HG02610 (cell line): Measurements from ENCODE around the gene C10orf105.

Experiments
- ATAC-seq: cut with Tn5 transposase; IDR thresholded peaks from one replicate; pipeline ENCODE4 v1.9.1; 2021; ENCODE audit warnings: mild to moderate bottlenecking, moderate library complexity; ENCODE audit not compliant: unreplicated experiment

The C10orf105 gene

DNA sequence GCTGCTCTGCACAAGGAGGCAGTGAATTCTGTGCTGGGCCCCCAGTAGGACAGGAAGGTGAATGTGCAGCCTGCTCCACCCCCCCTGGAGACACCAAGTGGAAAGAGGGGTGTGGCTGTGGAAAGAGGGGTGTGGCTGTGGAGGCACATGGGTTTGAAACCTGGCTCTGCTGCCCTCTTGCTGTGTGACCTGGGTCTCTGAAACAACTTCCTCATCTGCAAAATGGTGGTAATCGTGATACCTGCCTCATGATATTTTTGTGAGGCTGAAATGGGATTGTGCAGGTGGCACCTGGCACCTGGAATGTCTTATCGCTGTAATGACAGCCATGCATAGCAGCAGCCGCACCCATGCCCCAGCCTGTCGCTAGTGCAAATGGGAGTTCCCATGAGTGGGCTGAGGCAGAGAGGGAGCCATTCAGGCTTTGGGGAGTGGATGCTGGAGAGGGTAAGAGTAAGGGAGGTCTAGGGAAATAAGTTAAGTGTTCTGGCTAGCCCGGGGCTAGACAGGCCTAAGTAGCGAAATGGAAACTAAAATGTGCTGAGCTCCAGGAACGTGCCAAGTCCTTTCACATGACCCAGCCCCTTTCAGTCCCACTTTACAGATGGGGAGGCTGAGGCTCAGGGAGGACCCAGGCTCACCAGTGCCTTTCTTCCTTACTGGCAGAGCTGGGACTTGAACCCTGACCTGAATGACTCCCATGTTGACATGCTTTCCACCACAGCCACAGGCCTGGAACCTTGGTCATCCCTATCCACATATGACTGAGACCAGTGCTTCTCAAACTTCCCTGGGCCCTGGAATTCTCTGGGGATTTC, 35.0 kb downstream of the C10orf105 start:
- ATAC-seq: no peak

DNA sequence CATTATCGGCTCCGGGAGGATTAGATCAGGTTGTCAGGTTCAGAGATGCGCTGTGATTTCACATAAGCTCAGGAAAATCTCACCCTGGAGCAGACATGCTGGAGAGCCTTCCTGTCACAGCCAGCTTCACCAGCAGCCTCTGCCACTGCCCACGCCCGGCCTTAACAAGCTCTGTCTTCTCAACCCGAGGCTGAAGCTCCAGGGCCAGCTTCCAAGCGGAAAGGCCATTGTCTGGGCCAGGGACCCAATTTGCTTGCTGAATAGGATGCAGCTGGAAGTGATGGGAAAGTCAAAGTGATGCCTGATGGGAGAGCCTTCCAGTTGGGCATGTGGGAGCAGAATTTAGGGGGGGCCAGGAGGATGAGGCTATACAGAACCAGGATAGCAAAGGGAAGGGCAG, 36.3 kb downstream of the C10orf105 start:
- ATAC-seq: no peak

DNA sequence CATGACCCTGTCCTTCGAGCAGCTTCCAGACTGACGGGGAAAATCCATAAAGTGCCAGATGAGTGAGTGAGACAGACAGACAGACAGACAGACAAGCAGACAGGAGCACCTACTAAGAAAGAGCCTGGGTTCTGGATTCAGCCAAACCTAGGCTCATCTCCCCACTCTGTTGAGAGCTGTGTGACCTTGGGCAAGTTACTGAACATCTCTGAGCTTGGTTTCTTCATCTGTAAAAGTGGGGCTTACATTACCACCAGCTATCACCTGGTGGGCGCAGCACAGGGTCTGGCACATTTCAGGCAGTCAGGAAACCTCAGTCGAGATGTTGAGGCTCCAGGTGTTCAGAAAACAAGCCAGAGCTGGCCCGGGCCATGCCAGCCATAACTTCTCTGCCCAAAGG, 37.6 kb downstream of the C10orf105 start:
- ATAC-seq: no peak

DNA sequence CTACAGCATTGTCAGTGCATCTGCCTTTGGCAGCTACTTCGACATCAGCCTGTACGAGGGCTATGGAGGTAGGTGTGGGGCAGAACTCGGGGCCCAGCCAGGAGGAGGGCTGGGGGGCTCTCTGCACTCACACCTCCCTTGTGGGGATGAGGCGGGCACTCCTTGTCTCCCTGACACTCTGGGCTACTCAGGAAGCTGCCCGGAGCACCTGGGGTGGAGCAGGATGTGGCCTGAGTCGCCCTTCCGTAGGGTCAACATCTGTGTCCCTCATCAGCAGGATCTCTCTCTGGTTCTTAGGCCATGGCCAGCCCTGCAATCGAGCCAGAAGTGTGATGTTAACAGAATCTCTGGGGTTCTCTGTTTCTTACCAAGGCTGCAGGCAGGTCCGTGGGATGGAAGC, 40.2 kb downstream of the C10orf105 start:
- ATAC-seq: no peak

DNA sequence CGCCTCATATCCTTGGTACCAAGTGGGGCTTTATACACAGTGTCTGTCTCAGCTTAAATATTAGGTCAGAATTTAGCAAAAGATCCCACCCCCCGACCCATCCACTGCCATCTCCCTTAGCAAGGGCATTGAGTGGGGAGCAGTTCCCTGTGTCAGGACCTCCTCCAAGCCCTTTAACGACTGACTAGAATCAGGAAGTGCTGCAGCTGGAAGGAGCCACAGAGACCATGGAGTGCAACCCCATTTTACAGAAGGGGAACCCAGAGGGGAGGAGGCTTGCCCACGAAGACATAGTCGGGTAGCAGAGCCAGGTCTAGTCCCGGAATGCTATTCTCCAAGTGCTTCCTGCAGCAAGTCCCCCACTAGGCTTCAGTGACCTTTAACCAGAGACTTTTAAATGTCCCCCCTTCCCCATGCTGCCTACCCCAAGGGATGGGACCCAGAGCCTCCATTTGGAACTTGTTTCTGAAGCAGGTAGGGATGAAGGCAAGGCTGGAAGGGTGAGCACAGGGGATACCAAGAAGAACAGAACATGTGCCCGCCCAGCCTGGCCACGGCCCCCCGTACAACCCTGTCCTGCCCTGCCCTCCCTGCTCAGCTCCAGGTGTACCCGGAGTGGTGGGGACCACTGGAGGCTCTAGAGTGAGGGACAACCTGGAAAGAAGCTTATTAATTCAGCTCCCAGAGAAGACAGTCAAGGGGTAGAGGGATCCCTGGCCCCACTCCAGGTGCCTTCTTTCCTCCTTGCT, 41.3 kb downstream of the C10orf105 start:
- no peak for ATAC-seq

DNA sequence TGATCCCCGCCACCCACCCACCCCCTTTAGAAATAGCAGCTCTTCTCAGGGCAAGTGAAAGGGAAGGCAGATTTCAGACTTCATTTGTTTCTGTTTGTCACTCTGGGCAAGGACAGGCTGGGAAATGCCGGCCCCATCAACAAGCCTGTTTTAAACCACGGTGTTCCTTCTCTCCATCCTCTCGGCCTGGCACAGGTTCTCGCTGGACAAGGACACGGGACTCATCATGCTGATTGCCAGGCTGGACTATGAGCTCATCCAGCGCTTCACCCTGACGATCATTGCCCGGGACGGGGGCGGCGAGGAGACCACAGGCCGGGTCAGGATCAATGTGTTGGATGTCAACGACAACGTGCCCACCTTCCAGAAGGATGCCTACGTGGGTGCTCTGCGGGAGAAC, 42.3 kb downstream of the C10orf105 start:
- ATAC-seq: no peak

DNA sequence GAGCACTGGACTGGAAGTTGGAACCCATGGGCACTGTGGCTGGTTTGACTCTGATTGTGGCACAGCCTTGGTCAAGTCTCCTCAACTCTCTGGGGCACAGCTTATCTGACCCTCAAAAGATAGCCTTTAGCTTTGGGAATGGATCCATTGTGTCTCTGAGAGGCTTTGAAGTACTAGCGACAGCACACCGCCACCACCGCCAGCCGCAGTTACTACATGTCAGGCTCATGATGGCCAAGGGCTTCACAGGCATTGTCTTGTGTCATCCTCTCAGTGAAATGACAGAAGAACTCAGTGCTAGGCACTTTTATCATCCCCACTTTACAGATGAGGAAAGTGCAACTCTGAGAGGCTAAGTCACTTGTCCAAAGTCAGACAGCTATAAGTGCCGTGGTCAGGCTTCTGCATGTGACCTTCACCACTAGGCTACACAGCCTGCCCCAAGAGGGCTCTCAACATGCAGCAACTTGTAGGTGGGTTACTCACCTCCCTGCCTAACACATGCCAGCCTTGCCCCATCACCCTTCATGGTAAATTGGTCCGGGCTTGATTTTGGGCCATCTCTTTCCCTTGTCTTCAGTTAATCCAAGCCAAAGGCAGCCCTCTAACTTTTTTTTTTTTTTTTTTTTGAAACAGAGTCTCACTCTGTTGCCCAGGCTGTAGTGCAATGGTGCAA, 44.1 kb downstream of the C10orf105 start:
- ATAC-seq: no peak

DNA sequence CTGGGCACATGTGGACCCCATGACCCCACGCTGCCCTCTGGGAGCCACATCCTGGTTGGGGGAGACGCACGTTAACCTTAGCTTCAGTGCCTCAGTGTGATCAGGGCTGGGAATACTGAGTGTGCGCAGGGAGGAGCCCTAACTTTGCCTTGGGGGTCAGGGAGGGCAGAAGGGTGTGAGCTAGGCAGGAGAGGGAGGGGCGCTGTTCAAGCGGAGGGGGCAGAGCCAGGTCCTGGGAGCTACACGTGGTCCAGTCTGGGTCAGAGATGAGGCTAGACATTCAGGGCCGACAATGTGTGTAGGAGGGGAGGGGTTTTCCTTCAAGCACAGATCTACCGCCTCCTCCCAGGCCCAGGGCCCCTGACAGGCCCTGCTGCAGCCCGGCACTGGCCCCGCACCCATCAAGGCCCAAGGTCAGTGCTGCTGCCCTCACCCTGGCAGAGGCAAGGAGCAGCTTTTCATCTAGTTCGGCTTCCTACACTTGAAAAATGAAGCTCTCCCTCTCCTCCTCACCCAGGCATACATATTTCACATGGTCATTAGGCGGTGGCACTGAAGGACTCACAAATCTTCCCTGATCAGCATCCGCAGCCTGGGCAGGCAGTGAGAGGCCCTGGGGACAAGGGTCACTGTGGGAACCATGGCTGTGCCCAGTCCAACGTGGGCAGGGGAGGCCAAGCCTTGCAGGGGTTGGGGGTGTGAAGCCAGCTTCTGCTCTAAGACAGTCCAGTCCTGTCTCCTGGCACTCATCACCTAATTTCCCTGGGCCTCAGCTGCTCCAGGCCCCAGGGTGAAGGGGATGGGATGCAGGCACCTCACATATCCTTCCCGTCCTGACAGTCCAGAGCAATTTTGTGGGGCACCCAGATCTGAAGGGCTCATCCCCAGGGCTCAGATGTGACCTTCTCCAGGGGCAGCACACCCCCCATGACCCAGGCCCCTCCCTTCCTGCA, 47.3 kb downstream of the C10orf105 start:
- no peak for ATAC-seq

DNA sequence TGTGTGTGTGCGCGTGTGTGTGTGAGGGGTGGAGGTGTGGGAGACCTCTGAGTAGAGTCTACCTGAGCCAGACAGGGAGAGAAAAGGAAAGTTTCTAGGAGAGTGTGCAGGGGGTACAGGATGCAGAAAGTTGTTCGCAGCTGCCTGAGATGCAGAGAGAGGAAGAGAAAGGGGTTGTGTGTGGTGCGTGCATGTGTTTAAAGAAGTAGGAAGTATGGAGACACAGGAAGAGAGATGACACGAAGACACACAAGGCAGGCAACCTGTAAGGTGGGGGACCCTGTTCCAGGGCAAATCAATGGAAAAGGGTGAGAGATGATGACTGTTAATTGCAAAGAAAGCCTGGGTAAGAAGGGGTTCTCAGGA, 52.2 kb downstream of the C10orf105 start:
- peak; percentile 28 for ATAC-seq

DNA sequence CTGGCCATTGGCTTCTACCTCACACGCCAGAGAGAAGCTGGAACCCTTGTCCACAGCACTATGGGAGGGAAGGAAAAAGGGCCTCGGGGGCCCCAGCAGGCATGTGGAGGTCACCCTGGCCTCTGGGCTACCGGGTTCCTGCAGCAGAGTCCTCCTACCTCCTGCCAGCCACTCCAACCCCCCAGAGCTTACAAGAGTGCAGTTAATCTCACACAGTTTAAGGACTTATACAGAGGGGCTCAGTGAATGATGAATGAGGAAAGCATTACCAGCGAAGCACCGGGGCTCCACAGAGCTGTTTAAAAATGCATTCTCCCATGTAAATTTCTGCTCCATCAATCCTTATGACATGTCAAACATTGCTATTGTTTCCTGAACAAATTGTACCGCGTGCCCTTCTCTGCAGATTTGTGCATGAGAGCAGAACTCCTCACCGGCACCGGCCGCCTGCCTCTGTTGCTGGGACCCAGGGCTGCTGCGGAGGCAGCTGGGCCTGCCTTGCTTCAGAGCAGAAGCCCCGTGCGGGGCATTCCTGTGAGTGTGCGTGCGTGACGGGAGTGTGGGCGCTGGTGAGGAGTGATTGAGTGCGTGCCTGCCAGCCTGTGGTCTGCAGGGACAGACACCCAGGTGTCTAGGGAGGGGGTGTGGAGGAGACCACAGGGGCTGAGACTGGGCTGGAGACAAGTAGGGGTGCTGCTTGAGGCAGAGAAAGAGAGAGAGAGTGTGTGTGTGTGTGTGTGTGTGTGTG, 52.8 kb downstream of the C10orf105 start:
- peak; percentile 34 for ATAC-seq

DNA sequence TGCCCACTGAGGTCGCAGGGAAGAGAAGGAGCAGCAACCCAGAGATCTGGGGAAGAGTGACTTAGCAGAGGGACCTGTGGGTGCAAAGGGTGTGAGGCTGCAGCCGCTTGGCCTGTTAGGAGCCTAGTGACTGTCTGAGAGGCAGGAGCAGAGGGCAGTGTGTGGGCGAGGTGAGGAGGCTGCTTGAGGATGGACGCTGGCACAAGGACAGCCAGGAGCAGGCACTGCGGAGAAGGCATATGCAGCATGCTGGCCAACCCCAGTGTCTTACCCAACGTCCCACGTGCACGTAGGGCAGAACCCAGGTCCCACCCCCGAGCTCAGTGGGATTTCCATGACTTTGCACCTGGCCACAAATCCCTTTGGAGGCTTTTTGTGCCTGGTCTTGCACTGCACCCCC, 54.1 kb downstream of the C10orf105 start:
- no peak for ATAC-seq

DNA sequence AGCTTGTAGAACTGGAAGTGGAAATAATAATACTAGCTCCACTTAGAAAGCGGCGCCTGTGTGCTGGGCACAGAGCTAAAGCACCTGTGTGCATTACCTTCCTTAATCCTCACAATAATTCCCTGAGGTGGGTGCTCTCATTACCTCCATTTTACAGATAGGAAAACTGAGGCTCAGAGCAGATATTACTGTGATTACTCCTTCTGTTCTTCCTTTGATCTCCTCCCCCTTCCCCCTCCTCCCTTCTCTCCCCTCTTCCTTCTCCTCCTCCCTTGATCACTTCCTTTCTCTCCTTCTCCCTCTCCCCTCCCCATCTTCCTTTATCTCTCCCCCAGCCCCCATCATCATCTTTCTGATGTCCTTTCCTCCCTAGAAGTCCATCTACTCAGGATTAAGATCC, 55.0 kb downstream of the C10orf105 start:
- ATAC-seq: no peak

DNA sequence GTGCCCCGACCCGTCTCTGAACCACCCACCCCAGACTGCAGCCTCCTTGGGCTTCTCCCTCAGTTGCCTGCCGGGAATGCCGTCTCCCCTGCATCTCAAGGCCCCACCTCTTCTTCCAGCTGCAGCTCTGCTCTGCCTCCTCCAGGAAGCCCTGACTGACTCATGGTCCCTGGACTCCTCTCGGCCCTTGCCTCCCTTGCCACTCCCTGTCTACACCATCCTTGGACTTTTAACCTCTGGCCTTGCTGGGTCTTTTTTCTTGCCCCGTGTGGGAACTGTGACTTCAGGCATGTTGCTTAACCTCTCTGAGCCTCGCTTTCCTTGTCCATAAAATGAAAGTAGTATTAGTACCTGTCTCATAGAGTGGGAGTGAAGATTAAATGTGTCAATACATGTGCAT, 56.3 kb downstream of the C10orf105 start:
- ATAC-seq: no peak

DNA sequence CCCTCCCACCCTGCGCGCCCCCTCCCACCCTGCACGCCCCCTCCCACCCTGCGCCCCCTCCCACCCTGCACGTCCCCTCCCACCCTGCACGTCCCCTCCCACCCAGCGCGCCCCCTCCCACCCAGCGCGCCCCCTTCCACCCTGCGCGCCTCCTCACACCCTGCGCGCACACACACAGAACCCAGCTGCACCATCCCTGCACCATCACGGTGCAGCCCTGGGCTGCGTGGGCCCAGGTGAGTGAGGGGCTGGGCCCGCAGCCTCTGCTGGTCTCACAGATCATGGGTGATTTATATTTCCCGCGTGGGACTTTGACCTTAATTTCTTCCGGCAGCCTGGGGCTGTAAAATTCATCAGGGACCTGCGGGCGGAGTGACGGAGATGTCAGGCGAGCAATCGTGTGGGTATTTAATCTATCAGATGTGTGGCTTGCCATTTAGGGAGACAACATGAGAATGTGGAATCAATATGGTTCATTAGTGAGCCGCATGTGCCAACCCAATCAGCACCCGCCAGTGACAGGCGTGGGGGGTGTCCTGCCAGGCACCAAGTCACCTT, 57.7 kb downstream of the C10orf105 start:
- no peak for ATAC-seq
